IMR-90 (cell line): ENCODE results near the gene UNK.

Source experiments
- BHLHE40 ChIP-seq: fragments of 150-350 bp; IDR thresholded peaks from 2 replicates; pipeline ENCODE4 v1.6.1; 2016; ENCODE audit warnings: mild to moderate bottlenecking, low read depth, low read length
- CEBPB ChIP-seq: IDR thresholded peaks from 2 replicates; pipeline ENCODE4 v1.6.1; 2012; ENCODE audit warnings: low read depth, low read length, improper control_type of control experiment
- CHD1 ChIP-seq: IDR thresholded peaks from 2 replicates; pipeline ENCODE4 v1.6.1; 2012; ENCODE audit warnings: low read depth, low read length, improper control_type of control experiment
- CTCF ChIP-seq: conservative IDR thresholded peaks from 2 replicates; pipeline ENCODE4 v1.5.1; 2012; ENCODE audit warnings: mild to moderate bottlenecking, low read depth, low read length, improper control_type of control experiment
- MAZ ChIP-seq: IDR thresholded peaks from 2 replicates; pipeline ENCODE4 v1.6.1; 2012; ENCODE audit warnings: low read depth, mild to moderate bottlenecking, low read length, improper control_type of control experiment, moderate library complexity, borderline replicate concordance
- MXI1 ChIP-seq: IDR thresholded peaks from 2 replicates; pipeline ENCODE4 v1.6.1; 2012; ENCODE audit warnings: low read depth, mild to moderate bottlenecking, low read length, moderate library complexity, borderline replicate concordance
- POLR2A ChIP-seq: IDR thresholded peaks from 2 replicates; pipeline ENCODE4 v1.6.1; 2012; ENCODE audit warnings: mild to moderate bottlenecking, low read depth, low read length
- RAD21 ChIP-seq: IDR thresholded peaks from 2 replicates; pipeline ENCODE4 v1.6.1; 2012; ENCODE audit warnings: low read length, improper control_type of control experiment
- RCOR1 ChIP-seq: IDR thresholded peaks from 2 replicates; pipeline ENCODE4 v1.6.1; 2012; ENCODE audit warnings: mild to moderate bottlenecking, low read length, improper control_type of control experiment; ENCODE audit not compliant: insufficient replicate concordance
- SMC3 ChIP-seq: fragments of 150-350 bp; IDR thresholded peaks from 2 replicates; pipeline ENCODE4 v1.6.1; 2016; ENCODE audit warnings: low read depth, mild to moderate bottlenecking, antibody characterized with exemption, low read length, moderate library complexity
- USF2 ChIP-seq: fragments of 150-350 bp; IDR thresholded peaks from 2 replicates; pipeline ENCODE4 v1.6.1; 2017; ENCODE audit warnings: mild to moderate bottlenecking, antibody characterized with exemption, low read length, low read depth

- no peak for TF ChIP-seq RCOR1
- no peak for TF ChIP-seq MXI1
- TF ChIP-seq CEBPB, result no peak
- TF ChIP-seq CTCF, result no peak
- no peak for TF ChIP-seq SMC3
- no peak for TF ChIP-seq POLR2A
- TF ChIP-seq MAZ, result no peak
- no peak for TF ChIP-seq CHD1
- no peak for TF ChIP-seq BHLHE40
- TF ChIP-seq RAD21, result no peak
- no peak for TF ChIP-seq USF2
Measured at GRCh38 chr17:75828741-75829140, 44.1 kb downstream of the UNK start.
